HG03354 (cell line): ENCODE measurements around the gene IRF7.

Experiments used
- ATAC-seq: cut with Tn5 transposase; IDR thresholded peaks from one replicate; pipeline ENCODE4 v1.9.1; 2021; ENCODE audit warnings: mild to moderate bottlenecking; ENCODE audit not compliant: unreplicated experiment, poor library complexity, severe bottlenecking

The IRF7 gene

GRCh38 chr11:611001-611996 lies 4.5 kb downstream of the IRF7 start:
- ATAC-seq, result no peak

GRCh38 chr11:610146-610801 lies 5.5 kb downstream of the IRF7 start:
- ATAC-seq, result no peak

GRCh38 chr11:609341-609811 lies 6.4 kb downstream of the IRF7 start:
- ATAC-seq, result no peak

- ATAC-seq, result no peak
Observed at GRCh38 chr11:608791-609251, 6.9 kb downstream of the IRF7 start.

- no peak for ATAC-seq
Observed at GRCh38 chr11:607971-608659, 7.6 kb downstream of the IRF7 start.

GRCh38 chr11:607020-607780 lies 8.6 kb downstream of the IRF7 start:
- no peak for ATAC-seq

GRCh38 chr11:606245-606644 lies 9.5 kb downstream of the IRF7 start:
- ATAC-seq, result no peak

- ATAC-seq, result no peak
Observed at GRCh38 chr11:605286-606129, 10.2 kb downstream of the IRF7 start.

- no peak for ATAC-seq
Observed at GRCh38 chr11:603154-603553, 12.6 kb downstream of the IRF7 start.

GRCh38 chr11:601573-602245 lies 14.0 kb downstream of the IRF7 start:
- no peak for ATAC-seq

- ATAC-seq, result no peak
Observed at GRCh38 chr11:598005-598680, 17.6 kb downstream of the IRF7 start.

- ATAC-seq, result no peak
Observed at GRCh38 chr11:597166-597725, 18.5 kb downstream of the IRF7 start.

GRCh38 chr11:596374-596773 lies 19.4 kb downstream of the IRF7 start:
- ATAC-seq, result no peak

- ATAC-seq, result no peak
Observed at GRCh38 chr11:595400-595799, 20.4 kb downstream of the IRF7 start.

GRCh38 chr11:593347-593746 lies 22.4 kb downstream of the IRF7 start:
- no peak for ATAC-seq

- ATAC-seq, result no peak
Observed at GRCh38 chr11:592918-593317, 22.8 kb downstream of the IRF7 start.

GRCh38 chr11:592501-592900 lies 23.2 kb downstream of the IRF7 start:
- no peak for ATAC-seq
